GM19468 (cell line): ENCODE data around the gene EZR.

Experiments
- ATAC-seq: cut with Tn5 transposase; IDR thresholded peaks from one replicate; pipeline ENCODE4 v1.9.1; 2021; ENCODE audit warnings: mild to moderate bottlenecking, moderate library complexity, moderate number of reproducible peaks; ENCODE audit not compliant: unreplicated experiment; ENCODE audit errors: extremely low read depth

Gene EZR

GRCh38 chr6:158819977-158820622 lies 932 bp upstream of the EZR start:
- no peak for ATAC-seq

GRCh38 chr6:158818581-158819212 lies 471 bp downstream of the EZR start:
- ATAC-seq, result peak; percentile 9

- ATAC-seq, result no peak
These were observed 1.2 kb downstream of the EZR start for GRCh38 chr6:158817728-158818580.

- ATAC-seq, result no peak
These were observed 2.1 kb downstream of the EZR start for GRCh38 chr6:158816803-158817727.

GRCh38 chr6:158816329-158816728 lies 2.8 kb downstream of the EZR start:
- peak; percentile 12 for ATAC-seq

- ATAC-seq, result no peak
These were observed 3.3 kb downstream of the EZR start for GRCh38 chr6:158815907-158816306.

- no peak for ATAC-seq
These were observed 3.8 kb downstream of the EZR start for GRCh38 chr6:158815379-158815724.

GRCh38 chr6:158813032-158813431 lies 6.1 kb downstream of the EZR start:
- no peak for ATAC-seq

GRCh38 chr6:158812611-158813010 lies 6.6 kb downstream of the EZR start:
- ATAC-seq, result no peak

GRCh38 chr6:158810155-158811095 lies 8.7 kb downstream of the EZR start:
- ATAC-seq, result no peak

GRCh38 chr6:158808941-158809678 lies 10.1 kb downstream of the EZR start:
- ATAC-seq, result peak; percentile 44

GRCh38 chr6:158808442-158808833 lies 10.7 kb downstream of the EZR start:
- ATAC-seq, result no peak

- no peak for ATAC-seq
These were observed 11.4 kb downstream of the EZR start for GRCh38 chr6:158807515-158808441.

GRCh38 chr6:158805698-158806377 lies 13.3 kb downstream of the EZR start:
- ATAC-seq, result no peak

GRCh38 chr6:158804207-158804606 lies 15.0 kb downstream of the EZR start:
- no peak for ATAC-seq

- peak; percentile 31 for ATAC-seq
These were observed 15.4 kb downstream of the EZR start for GRCh38 chr6:158803733-158804143.
